GM21367 (cell line): ENCODE measurements around the gene ZPBP2.

ENCODE experiments used
- ATAC-seq: cut with Tn5 transposase; IDR thresholded peaks from one replicate; pipeline ENCODE4 v1.9.1; 2021; ENCODE audit not compliant: unreplicated experiment

ZPBP2 gene

GRCh38 chr17:39908789-39909352 is 40.9 kb downstream of the ZPBP2 start:
- no peak for ATAC-seq

GRCh38 chr17:39913989-39914388 is 46.0 kb downstream of the ZPBP2 start:
- ATAC-seq: no peak

GRCh38 chr17:39915559-39915958 is 47.6 kb downstream of the ZPBP2 start:
- no peak for ATAC-seq

GRCh38 chr17:39916918-39917317 is 48.9 kb downstream of the ZPBP2 start:
- no peak for ATAC-seq

GRCh38 chr17:39919087-39919683 is 51.2 kb downstream of the ZPBP2 start:
- ATAC-seq: no peak

- no peak for ATAC-seq
Observed at GRCh38 chr17:39920218-39921210, 52.5 kb downstream of the ZPBP2 start.

- ATAC-seq: no peak
Observed at GRCh38 chr17:39921323-39921722, 53.3 kb downstream of the ZPBP2 start.

GRCh38 chr17:39922006-39922405 is 54.0 kb downstream of the ZPBP2 start:
- no peak for ATAC-seq

GRCh38 chr17:39923230-39923629 is 55.2 kb downstream of the ZPBP2 start:
- ATAC-seq: no peak

GRCh38 chr17:39923836-39924690 is 56.1 kb downstream of the ZPBP2 start:
- no peak for ATAC-seq

- no peak for ATAC-seq
Observed at GRCh38 chr17:39924691-39925055, 56.7 kb downstream of the ZPBP2 start.

- no peak for ATAC-seq
Observed at GRCh38 chr17:39925282-39926134, 57.5 kb downstream of the ZPBP2 start.

GRCh38 chr17:39926135-39926587 is 58.2 kb downstream of the ZPBP2 start:
- ATAC-seq: no peak

- no peak for ATAC-seq
Observed at GRCh38 chr17:39926588-39927100, 58.6 kb downstream of the ZPBP2 start.
